Neural progenitor cell (in vitro differentiated cells): ENCODE data around the gene RNF217. TPM values are rescaled to one million over a fixed set of nuclear protein-coding genes. Genes with fewer than 3 reads are reported as not detected.

ENCODE experiments used
- DNase-seq: peaks from one replicate; pipeline ENCODE4 v3.0.0-alpha.2; 2016; ENCODE audit warnings: low spot score
- H2AFZ ChIP-seq: fragments of 200-600 bp; sonication (generic); replicated peaks from 2 replicates; pipeline ENCODE4 v1.6.1; 2016; ENCODE audit warnings: antibody characterized with exemption
- H3F3A ChIP-seq: fragments of 200-600 bp; sonication (generic); 2 replicates; pipeline ENCODE4 v1.6.1; 2016; ENCODE audit warnings: antibody characterized with exemption, low read depth
- H3K27ac ChIP-seq: fragments of 200-600 bp; sonication (generic); 2 replicates; pipeline ENCODE4 v1.5.1; 2016; ENCODE audit warnings: mild to moderate bottlenecking
- H3K27me3 ChIP-seq: fragments of 200-600 bp; sonication (generic); 2 replicates; pipeline ENCODE4 v1.6.1; 2016; ENCODE audit warnings: mild to moderate bottlenecking, moderate library complexity
- H3K36me3 ChIP-seq: fragments of 200-600 bp; sonication (generic); 2 replicates; pipeline ENCODE4 v1.5.1; 2016
- H3K4me1 ChIP-seq: fragments of 200-600 bp; sonication (generic); 2 replicates; pipeline ENCODE4 v1.6.1; 2016; ENCODE audit warnings: mixed run types
- H3K4me2 ChIP-seq: fragments of 200-600 bp; sonication (generic); 2 replicates; pipeline ENCODE4 v1.6.1; 2016
- H3K4me3 ChIP-seq: fragments of 200-600 bp; sonication (generic); 2 replicates; pipeline ENCODE4 v1.5.1; 2016
- H3K79me2 ChIP-seq: fragments of 200-600 bp; sonication (generic); 2 replicates; pipeline ENCODE4 v1.6.1; 2016; ENCODE audit warnings: low read depth
- H3K9ac ChIP-seq: fragments of 200-600 bp; sonication (generic); 2 replicates; pipeline ENCODE4 v1.6.1; 2016
- H3K9me3 ChIP-seq: fragments of 200-600 bp; sonication (generic); 2 replicates; pipeline ENCODE4 v1.5.1; 2016; ENCODE audit warnings: low read depth
- H4K20me1 ChIP-seq: fragments of 200-600 bp; sonication (generic); 2 replicates; pipeline ENCODE4 v1.6.1; 2016; ENCODE audit warnings: low read depth
- H3K27ac Mint-ChIP-seq: 3 replicates; pipeline ENCODE4 v1.8.0; 2021; ENCODE audit warnings: mixed read lengths
- H3K27me3 Mint-ChIP-seq: 2 replicates; pipeline ENCODE4 v1.8.0; 2022; ENCODE audit warnings: low read depth, mild to moderate bottlenecking, inconsistent platforms, moderate library complexity, mixed read lengths; ENCODE audit not compliant: insufficient read depth
- H3K36me3 Mint-ChIP-seq: 3 replicates; pipeline ENCODE4 v1.8.0; 2021; ENCODE audit warnings: mixed read lengths
- H3K4me1 Mint-ChIP-seq: 3 replicates; pipeline ENCODE4 v1.8.0; 2021; ENCODE audit warnings: mixed read lengths
- H3K4me3 Mint-ChIP-seq: 3 replicates; pipeline ENCODE4 v1.8.0; 2021; ENCODE audit warnings: mild to moderate bottlenecking, moderate library complexity, mixed read lengths
- H3K9me3 Mint-ChIP-seq: 3 replicates; pipeline ENCODE4 v1.8.0; 2020; ENCODE audit warnings: mixed read lengths
- EZH2 ChIP-seq: fragments of 200-600 bp; sonication (generic); IDR thresholded peaks from 2 replicates; pipeline ENCODE4 v1.6.1; 2017; ENCODE audit warnings: antibody characterized with exemption, mild to moderate bottlenecking, moderate library complexity
- EZH2phosphoT487 ChIP-seq: fragments of 200-600 bp; sonication (generic); IDR thresholded peaks from 2 replicates; pipeline ENCODE4 v1.6.1; 2017; ENCODE audit warnings: antibody characterized with exemption
- total RNA-seq: library from RNA; depleted of rRNA; stranded (reverse); fragments of >200 nt; gene quantifications from 2 replicates; pipeline ENCODE4 v1.2.3, GENCODE V29; 2015; ENCODE audit warnings: low replicate concordance
- TF ChIP-seq, protein P1 (sequence below): fragments of 200-600 bp; sonication (generic); IDR thresholded peaks from 2 replicates; pipeline ENCODE4 v1.5.1; 2017; ENCODE audit warnings: antibody characterized with exemption, mild to moderate bottlenecking

Gene RNF217
- total RNA-seq, 1 donor from 2014 or later: 24.1 TPM

DNA sequence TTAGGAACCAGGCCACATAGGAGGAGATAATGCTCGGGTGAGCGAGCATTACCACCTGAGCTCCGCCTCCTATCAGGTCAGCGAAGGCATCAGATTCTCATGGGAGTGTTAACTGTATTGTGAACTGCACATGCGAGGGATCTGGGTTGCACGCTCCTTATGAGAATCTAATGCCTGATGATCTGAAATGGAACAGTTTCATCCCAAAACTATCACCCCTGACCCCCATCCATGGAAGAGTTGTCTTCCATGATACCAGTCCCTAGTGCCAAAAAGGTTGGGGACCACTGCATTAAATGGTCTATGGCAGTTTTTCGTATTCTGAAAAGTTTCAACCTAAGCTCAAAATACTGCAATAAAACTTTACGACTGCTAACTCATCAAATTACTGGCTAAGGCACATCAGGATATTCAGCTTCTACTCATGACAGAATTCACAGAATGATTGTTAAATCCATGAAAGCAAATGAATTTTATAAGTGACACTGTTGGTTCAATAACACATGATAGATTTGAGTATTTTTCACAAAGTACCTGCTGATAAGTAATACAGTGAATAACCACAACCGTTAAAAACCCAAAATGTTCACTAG lies 25.9 kb downstream of the RNF217 start:
- no peak overlapping the region for H3K27ac Mint-ChIP-seq
- peaks cover 21% of the 10 kb centered on the region for H3K36me3 Mint-ChIP-seq
- Histone ChIP-seq H3K4me3 (no peak overlapping the region), H3K9me3 (no peaks in the 10 kb centered on the region), H3K36me3 (no peaks in the 10 kb centered on the region), H3F3A (no peaks in the 10 kb centered on the region), H3K4me2 (no peak overlapping the region), H3K27me3 (no peaks in the 10 kb centered on the region), H3K79me2 (peaks cover 17% of the 10 kb centered on the region), H3K4me1 (peaks cover 1% of the 10 kb centered on the region), H3K9ac (no peak overlapping the region), H3K27ac (no peak overlapping the region), H4K20me1 (no peaks in the 10 kb centered on the region), H2AFZ (no peak overlapping the region)
- DNase-seq: no peak
- H3K27me3 Mint-ChIP-seq: no peaks in the 10 kb centered on the region
- TF ChIP-seq, protein P1, sequence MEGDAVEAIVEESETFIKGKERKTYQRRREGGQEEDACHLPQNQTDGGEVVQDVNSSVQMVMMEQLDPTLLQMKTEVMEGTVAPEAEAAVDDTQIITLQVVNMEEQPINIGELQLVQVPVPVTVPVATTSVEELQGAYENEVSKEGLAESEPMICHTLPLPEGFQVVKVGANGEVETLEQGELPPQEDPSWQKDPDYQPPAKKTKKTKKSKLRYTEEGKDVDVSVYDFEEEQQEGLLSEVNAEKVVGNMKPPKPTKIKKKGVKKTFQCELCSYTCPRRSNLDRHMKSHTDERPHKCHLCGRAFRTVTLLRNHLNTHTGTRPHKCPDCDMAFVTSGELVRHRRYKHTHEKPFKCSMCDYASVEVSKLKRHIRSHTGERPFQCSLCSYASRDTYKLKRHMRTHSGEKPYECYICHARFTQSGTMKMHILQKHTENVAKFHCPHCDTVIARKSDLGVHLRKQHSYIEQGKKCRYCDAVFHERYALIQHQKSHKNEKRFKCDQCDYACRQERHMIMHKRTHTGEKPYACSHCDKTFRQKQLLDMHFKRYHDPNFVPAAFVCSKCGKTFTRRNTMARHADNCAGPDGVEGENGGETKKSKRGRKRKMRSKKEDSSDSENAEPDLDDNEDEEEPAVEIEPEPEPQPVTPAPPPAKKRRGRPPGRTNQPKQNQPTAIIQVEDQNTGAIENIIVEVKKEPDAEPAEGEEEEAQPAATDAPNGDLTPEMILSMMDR: no peak
- TF ChIP-seq EZH2phosphoT487 (no peak), EZH2 (no peak)
- peaks cover 18% of the 10 kb centered on the region for H3K9me3 Mint-ChIP-seq
- no peak overlapping the region for H3K4me3 Mint-ChIP-seq
- H3K4me1 Mint-ChIP-seq: peaks cover 5% of the 10 kb centered on the region

DNA sequence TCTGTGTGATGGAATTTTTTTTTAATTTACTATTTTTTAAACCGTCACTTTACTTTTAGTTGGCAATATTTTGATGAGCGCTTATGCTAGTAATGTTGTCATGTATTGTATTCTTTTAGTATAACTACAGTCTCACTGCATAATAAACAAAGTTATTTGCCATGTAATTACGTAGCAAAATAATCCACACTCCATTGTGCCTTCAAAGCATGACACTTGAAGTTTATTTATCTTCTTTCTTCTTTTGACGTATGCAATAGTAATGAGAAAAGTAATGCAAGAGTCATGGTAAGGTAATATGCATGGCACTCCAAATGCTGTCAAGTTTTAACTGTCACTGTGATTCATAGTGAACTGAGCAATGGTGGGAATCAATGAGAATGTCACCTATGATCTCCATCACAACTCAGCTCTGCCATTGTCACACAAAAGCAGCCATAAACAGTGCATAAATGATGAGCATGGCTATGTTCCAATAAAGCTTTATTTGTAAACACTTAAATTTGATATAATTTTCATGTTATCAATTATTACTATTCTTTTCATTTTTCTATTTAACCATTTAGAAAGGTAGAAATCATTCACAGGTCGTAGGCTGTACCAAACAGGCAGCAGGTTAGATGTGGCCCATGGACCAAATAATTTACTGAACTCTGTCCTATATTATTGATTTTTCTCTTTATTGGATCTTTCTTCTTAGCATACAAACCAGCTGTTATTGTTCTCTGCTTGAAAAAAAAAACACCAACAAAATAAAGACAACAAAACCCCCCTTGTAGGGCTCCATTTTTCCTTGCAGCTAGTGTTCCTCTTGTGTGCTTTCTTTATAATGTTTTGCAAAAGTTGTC lies 27.1 kb downstream of the RNF217 start:
- Histone ChIP-seq H3K27me3 (no peaks in the 10 kb centered on the region), H3K4me2 (no peak overlapping the region), H3K27ac (no peak overlapping the region), H3F3A (no peaks in the 10 kb centered on the region), H3K36me3 (no peaks in the 10 kb centered on the region), H2AFZ (no peak overlapping the region), H3K9me3 (no peaks in the 10 kb centered on the region), H3K9ac (no peak overlapping the region), H3K79me2 (peaks cover 7% of the 10 kb centered on the region), H3K4me1 (peaks cover 5% of the 10 kb centered on the region), H4K20me1 (no peaks in the 10 kb centered on the region), H3K4me3 (no peak overlapping the region)
- Mint-ChIP-seq H3K36me3 (peaks cover 21% of the 10 kb centered on the region), H3K27me3 (no peaks in the 10 kb centered on the region), H3K4me1 (peaks cover 5% of the 10 kb centered on the region), H3K9me3 (peaks cover 18% of the 10 kb centered on the region), H3K4me3 (no peak overlapping the region), H3K27ac (no peak overlapping the region)
- no peak for DNase-seq
- TF ChIP-seq EZH2: no peak
- TF ChIP-seq, protein P1: no peak
- no peak for TF ChIP-seq EZH2phosphoT487

DNA sequence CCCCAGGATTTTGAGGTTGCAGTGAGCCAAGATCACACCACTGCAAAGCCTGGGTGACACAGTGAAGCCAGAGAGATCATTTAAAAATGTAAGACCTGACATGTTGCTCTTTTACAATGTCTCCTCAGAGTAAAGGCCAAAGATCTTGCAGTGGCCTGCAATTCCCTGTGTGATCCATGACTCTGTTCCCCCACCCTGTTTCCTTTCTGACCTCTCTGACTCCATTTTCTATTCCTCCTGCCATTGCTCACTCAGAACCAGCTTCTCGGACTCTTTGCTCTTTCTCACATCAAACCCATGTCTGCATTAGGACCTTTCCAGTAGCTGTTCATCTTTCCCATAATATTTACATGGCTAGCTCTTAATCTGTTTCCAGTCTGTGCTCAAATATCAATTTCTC lies 28.8 kb downstream of the RNF217 start:
- no peak overlapping the region for H3K4me2 ChIP-seq
- Mint-ChIP-seq H3K9me3 (peaks cover 18% of the 10 kb centered on the region), H3K4me3 (no peak overlapping the region), H3K36me3 (peaks cover 21% of the 10 kb centered on the region), H3K27ac (no peak overlapping the region), H3K27me3 (no peaks in the 10 kb centered on the region), H3K4me1 (peaks cover 2% of the 10 kb centered on the region)
- no peaks in the 10 kb centered on the region for H3K27me3 ChIP-seq
- H2AFZ ChIP-seq: no peak overlapping the region
- H4K20me1 ChIP-seq: no peaks in the 10 kb centered on the region
- H3K4me1 ChIP-seq: peaks cover 5% of the 10 kb centered on the region
- no peak overlapping the region for H3K9ac ChIP-seq
- H3K36me3 ChIP-seq: no peaks in the 10 kb centered on the region
- no peak for DNase-seq
- no peaks in the 10 kb centered on the region for H3F3A ChIP-seq
- no peak overlapping the region for H3K4me3 ChIP-seq
- no peak overlapping the region for H3K27ac ChIP-seq
- H3K79me2 ChIP-seq: peaks cover 10% of the 10 kb centered on the region
- TF ChIP-seq, protein P1: no peak
- no peak for TF ChIP-seq EZH2
- TF ChIP-seq EZH2phosphoT487: no peak
- H3K9me3 ChIP-seq: no peaks in the 10 kb centered on the region
